ENCODE measurements around the gene TMEM217.

Gene TMEM217

DNA sequence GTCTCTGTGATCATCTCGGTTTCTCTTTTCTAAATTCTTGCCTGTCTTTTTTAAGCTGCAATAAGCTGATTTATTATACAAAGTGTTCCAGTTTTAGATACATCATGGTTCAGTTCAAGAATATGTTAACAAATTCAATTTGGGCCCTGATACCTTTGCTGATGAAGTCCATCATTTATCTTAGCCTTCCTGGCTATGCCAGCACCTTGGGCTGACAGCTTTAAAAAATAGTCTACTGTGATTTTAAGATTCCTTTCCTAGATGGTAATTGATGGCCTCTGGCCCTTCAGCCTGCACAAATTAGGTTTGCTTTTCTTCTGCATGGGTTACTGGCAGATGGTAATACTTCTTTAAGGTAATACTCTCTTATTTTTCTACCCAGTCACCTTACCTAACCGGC, 7.1 kb upstream of the TMEM217 start:
- Histone ChIP-seq H2BK15ac (ENCODE audit: low read depth, poor library complexity, severe bottlenecking) (no peak overlapping the region), H2AFZ (ENCODE audit: low read depth, low read length) (no peak overlapping the region), H4K91ac (ENCODE audit: low read length) (no peak overlapping the region), H3K4me2 (ENCODE audit: low read length, poor library complexity, severe bottlenecking) (no peak overlapping the region), H3K9me3 (ENCODE audit: control insufficient read depth, low read length) (peaks cover 5% of the 10 kb centered on the region), H3K18ac (ENCODE audit: low read depth in 1 of 2, low read length in 2 of 2) (no peak overlapping the region), H3K79me1 (replicated peaks; ENCODE audit: low read length, poor library complexity, severe bottlenecking) (peaks cover 16% of the 10 kb centered on the region), H2AK5ac (ENCODE audit: low read length, severe bottlenecking) (no peak overlapping the region), H3K23ac (ENCODE audit: low read length in 2 of 2) (no peak overlapping the region), H2BK12ac (ENCODE audit: low read length in 2 of 2) (no peak overlapping the region), H3K9ac (ENCODE audit: low read length) (no peak overlapping the region), H3K36me3 (ENCODE audit: control insufficient read depth in 1 of 2, insufficient read depth in 2 of 2, low read depth in 1 of 2, low read length in 2 of 2) (peaks cover 0 to 15% of the 10 kb centered on the region in 2 experiments), H2BK5ac (ENCODE audit: low read depth, low read length, poor library complexity, severe bottlenecking) (no peak overlapping the region), H3K14ac (ENCODE audit: low read length in 2 of 2) (no peak overlapping the region), H3K4me1 (ENCODE audit: control insufficient read depth, insufficient read depth, low read depth, low read length) (peaks cover 2% of the 10 kb centered on the region), H3K4me3 (ENCODE audit: insufficient read depth in 1 of 2, low read depth in 1 of 2, low read length in 2 of 2) (no peak overlapping the region), H3K27me3 (ENCODE audit: control insufficient read depth in 1 of 2, insufficient read depth in 1 of 2, low read length in 2 of 2) (no peaks in the 10 kb centered on the region), H3K4ac (ENCODE audit: low read depth in 1 of 2, low read length in 2 of 2) (no peak overlapping the region), H4K8ac (ENCODE audit: low read length) (no peak overlapping the region), H2BK120ac (ENCODE audit: low read depth, low read length) (no peak overlapping the region), H3K27ac (ENCODE audit: low read length, poor library complexity, severe bottlenecking) (no peak overlapping the region)
- no CpG with 5 or more reads among the region's 2 CpGs for WGBS
- no peak for DNase-seq

DNA sequence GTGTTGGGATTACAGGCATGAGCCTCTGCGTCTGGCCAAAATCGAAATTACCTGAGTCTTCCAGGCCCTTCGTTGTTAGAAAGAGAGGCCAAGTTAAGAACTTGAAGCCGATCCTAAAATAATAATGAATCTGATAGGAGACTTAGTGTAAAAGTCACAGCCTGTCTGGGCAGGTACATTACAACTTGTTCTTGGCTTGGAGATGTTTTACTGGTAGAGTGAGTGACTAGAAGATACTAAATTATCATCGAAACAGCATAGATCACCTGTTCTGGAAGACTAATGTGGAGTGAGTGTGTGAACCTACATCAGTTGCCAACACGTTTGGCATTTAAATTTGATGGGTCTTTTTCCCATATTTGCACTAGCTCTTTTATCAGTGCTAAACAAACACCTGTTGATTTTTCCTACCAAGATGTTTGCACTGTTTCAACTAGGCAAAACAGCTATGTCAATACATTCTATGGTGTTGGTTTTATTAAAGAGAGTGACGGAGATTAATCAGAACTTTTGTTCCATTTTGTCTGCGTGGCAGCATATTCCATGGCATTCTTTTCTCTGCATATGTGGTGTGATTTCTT, 4.6 kb upstream of the TMEM217 start:
- 82% methylated on average over 8 of the region's 8 CpGs for WGBS
- H3K27ac ChIP-seq (ENCODE audit: low read length, poor library complexity, severe bottlenecking), result no peak overlapping the region
- H3K18ac ChIP-seq (ENCODE audit: low read depth in 1 of 2, low read length in 2 of 2), result no peak overlapping the region
- H3K9ac ChIP-seq (ENCODE audit: low read length), result no peak overlapping the region
- H3K4me1 ChIP-seq (ENCODE audit: control insufficient read depth, insufficient read depth, low read depth, low read length), result peaks cover 2% of the 10 kb centered on the region
- no peak overlapping the region for H2BK120ac ChIP-seq (ENCODE audit: low read depth, low read length)
- H2AK5ac ChIP-seq (ENCODE audit: low read length, severe bottlenecking), result no peak overlapping the region
- no peak overlapping the region for H3K4me2 ChIP-seq (ENCODE audit: low read length, poor library complexity, severe bottlenecking)
- no peak overlapping the region for H2BK15ac ChIP-seq (ENCODE audit: low read depth, poor library complexity, severe bottlenecking)
- H3K79me1 ChIP-seq (replicated peaks; ENCODE audit: low read length, poor library complexity, severe bottlenecking), result peaks cover 10% of the 10 kb centered on the region
- no peak for DNase-seq
- H3K27me3 ChIP-seq (ENCODE audit: control insufficient read depth in 1 of 2, insufficient read depth in 1 of 2, low read length in 2 of 2), result no peaks in the 10 kb centered on the region
- H4K8ac ChIP-seq (ENCODE audit: low read length), result no peak overlapping the region
- H3K4me3 ChIP-seq (ENCODE audit: insufficient read depth in 1 of 2, low read depth in 1 of 2, low read length in 2 of 2), result no peak overlapping the region
- H2AFZ ChIP-seq (ENCODE audit: low read depth, low read length), result no peak overlapping the region
- H3K9me3 ChIP-seq (ENCODE audit: control insufficient read depth, low read length), result peaks cover 5% of the 10 kb centered on the region
- H4K91ac ChIP-seq (ENCODE audit: low read length), result no peak overlapping the region
- H3K14ac ChIP-seq (ENCODE audit: low read length in 2 of 2), result no peak overlapping the region
- H2BK5ac ChIP-seq (ENCODE audit: low read depth, low read length, poor library complexity, severe bottlenecking), result no peak overlapping the region
- H3K36me3 ChIP-seq (ENCODE audit: control insufficient read depth in 1 of 2, insufficient read depth in 2 of 2, low read depth in 1 of 2, low read length in 2 of 2), result no peaks in the 10 kb centered on the region
- H2BK12ac ChIP-seq (ENCODE audit: low read length in 2 of 2), result no peak overlapping the region
- no peak overlapping the region for H3K4ac ChIP-seq (ENCODE audit: low read depth in 1 of 2, low read length in 2 of 2)
- H3K23ac ChIP-seq (ENCODE audit: low read length in 2 of 2), result no peak overlapping the region

DNA sequence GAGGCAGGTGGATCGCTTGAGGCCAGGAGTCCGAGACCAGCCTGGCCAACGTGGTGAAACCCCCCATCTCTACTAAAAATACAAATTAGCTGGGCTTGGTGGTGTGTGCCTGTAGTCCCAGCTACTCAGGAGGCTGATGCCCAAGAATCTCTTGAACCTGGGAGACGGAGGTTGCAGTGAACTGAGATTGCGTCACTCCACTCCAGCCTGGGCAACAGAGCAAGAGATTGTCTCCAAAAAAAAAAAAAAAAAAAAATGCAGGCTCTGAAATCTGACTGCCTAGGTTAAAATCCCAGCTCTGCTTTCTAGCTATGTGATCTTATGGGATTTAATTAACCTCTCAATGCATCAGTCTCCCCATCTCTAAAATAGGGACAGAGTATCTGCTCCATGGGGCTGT, 3.3 kb upstream of the TMEM217 start:
- H2AFZ ChIP-seq (ENCODE audit: low read depth, low read length), result no peak overlapping the region
- H3K14ac ChIP-seq (ENCODE audit: low read length in 2 of 2), result no peak overlapping the region
- H2BK15ac ChIP-seq (ENCODE audit: low read depth, poor library complexity, severe bottlenecking), result no peak overlapping the region
- H3K4me3 ChIP-seq (ENCODE audit: insufficient read depth in 1 of 2, low read depth in 1 of 2, low read length in 2 of 2), result no peak overlapping the region
- no peak overlapping the region for H4K91ac ChIP-seq (ENCODE audit: low read length)
- WGBS, result 100% methylated on average over 2 of the region's 5 CpGs
- no peak overlapping the region for H3K23ac ChIP-seq (ENCODE audit: low read length in 2 of 2)
- no peak overlapping the region for H2AK5ac ChIP-seq (ENCODE audit: low read length, severe bottlenecking)
- no peak overlapping the region for H3K4ac ChIP-seq (ENCODE audit: low read depth in 1 of 2, low read length in 2 of 2)
- peaks cover 2% of the 10 kb centered on the region for H3K4me1 ChIP-seq (ENCODE audit: control insufficient read depth, insufficient read depth, low read depth, low read length)
- no peak overlapping the region for H3K27ac ChIP-seq (ENCODE audit: low read length, poor library complexity, severe bottlenecking)
- no peak overlapping the region for H3K18ac ChIP-seq (ENCODE audit: low read depth in 1 of 2, low read length in 2 of 2)
- H2BK12ac ChIP-seq (ENCODE audit: low read length in 2 of 2), result no peak overlapping the region
- H3K4me2 ChIP-seq (ENCODE audit: low read length, poor library complexity, severe bottlenecking), result no peak overlapping the region
- no peak overlapping the region for H4K8ac ChIP-seq (ENCODE audit: low read length)
- peaks cover 9% of the 10 kb centered on the region for H3K79me1 ChIP-seq (replicated peaks; ENCODE audit: low read length, poor library complexity, severe bottlenecking)
- H2BK120ac ChIP-seq (ENCODE audit: low read depth, low read length), result no peak overlapping the region
- H2BK5ac ChIP-seq (ENCODE audit: low read depth, low read length, poor library complexity, severe bottlenecking), result no peak overlapping the region
- H3K9me3 ChIP-seq (ENCODE audit: control insufficient read depth, low read length), result peaks cover 5% of the 10 kb centered on the region
- H3K36me3 ChIP-seq (ENCODE audit: control insufficient read depth in 1 of 2, insufficient read depth in 2 of 2, low read depth in 1 of 2, low read length in 2 of 2), result no peaks in the 10 kb centered on the region
- no peaks in the 10 kb centered on the region for H3K27me3 ChIP-seq (ENCODE audit: control insufficient read depth in 1 of 2, insufficient read depth in 1 of 2, low read length in 2 of 2)
- no peak for DNase-seq
- no peak overlapping the region for H3K9ac ChIP-seq (ENCODE audit: low read length)

DNA sequence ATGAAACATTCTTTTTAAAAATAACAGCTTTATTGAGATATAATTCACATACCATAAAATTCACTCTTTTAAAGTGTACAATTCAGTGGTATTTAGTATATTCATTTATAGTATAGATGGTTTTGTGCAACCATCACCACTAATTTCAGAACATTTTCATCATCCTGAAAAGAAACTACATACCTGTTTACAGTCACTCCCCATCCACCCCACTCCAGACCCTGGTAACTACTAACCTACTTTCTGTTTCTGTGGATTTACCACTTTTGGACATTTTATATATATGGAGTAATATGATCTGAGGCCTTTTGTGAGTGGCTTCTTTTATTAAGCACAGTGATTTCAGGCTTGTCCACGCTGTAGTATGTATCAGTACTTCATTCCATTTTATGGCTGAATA, 2.5 kb upstream of the TMEM217 start:
- Histone ChIP-seq H3K4me3 (ENCODE audit: insufficient read depth in 1 of 2, low read depth in 1 of 2, low read length in 2 of 2) (no peak overlapping the region), H3K4me1 (ENCODE audit: control insufficient read depth, insufficient read depth, low read depth, low read length) (peaks cover 2% of the 10 kb centered on the region), H4K91ac (ENCODE audit: low read length) (no peak overlapping the region), H3K4me2 (ENCODE audit: low read length, poor library complexity, severe bottlenecking) (no peak overlapping the region), H2BK12ac (ENCODE audit: low read length in 2 of 2) (no peak overlapping the region), H4K8ac (ENCODE audit: low read length) (no peak overlapping the region), H3K9ac (ENCODE audit: low read length) (no peak overlapping the region), H3K79me1 (replicated peaks; ENCODE audit: low read length, poor library complexity, severe bottlenecking) (peaks cover 9% of the 10 kb centered on the region), H3K36me3 (ENCODE audit: control insufficient read depth in 1 of 2, insufficient read depth in 2 of 2, low read depth in 1 of 2, low read length in 2 of 2) (no peaks in the 10 kb centered on the region), H2AK5ac (ENCODE audit: low read length, severe bottlenecking) (no peak overlapping the region), H2AFZ (ENCODE audit: low read depth, low read length) (no peak overlapping the region), H3K18ac (ENCODE audit: low read depth in 1 of 2, low read length in 2 of 2) (no peak overlapping the region), H3K27me3 (ENCODE audit: control insufficient read depth in 1 of 2, insufficient read depth in 1 of 2, low read length in 2 of 2) (no peaks in the 10 kb centered on the region), H2BK120ac (ENCODE audit: low read depth, low read length) (no peak overlapping the region), H3K4ac (ENCODE audit: low read depth in 1 of 2, low read length in 2 of 2) (no peak overlapping the region), H3K27ac (ENCODE audit: low read length, poor library complexity, severe bottlenecking) (no peak overlapping the region), H3K23ac (ENCODE audit: low read length in 2 of 2) (no peak overlapping the region), H2BK15ac (ENCODE audit: low read depth, poor library complexity, severe bottlenecking) (no peak overlapping the region), H3K14ac (ENCODE audit: low read length in 2 of 2) (no peak overlapping the region), H2BK5ac (ENCODE audit: low read depth, low read length, poor library complexity, severe bottlenecking) (no peak overlapping the region), H3K9me3 (ENCODE audit: control insufficient read depth, low read length) (no peaks in the 10 kb centered on the region)
- no peak for DNase-seq
- WGBS, result no CpG with 5 or more reads among the region's 1 CpG

Data from mesenchymal stem cell (in vitro differentiated cells and primary cell).